Choroid plexus epithelial cell (primary cell): ENCODE data around the gene ESYT3.

Experiments used
- DNase-seq: peaks from one replicate; pipeline ENCODE4 v3.0.0-alpha.2; 2010; ENCODE audit warnings: low read depth
- H3K4me3 ChIP-seq: 2 replicates; pipeline ENCODE4 v1.5.1; 2011; ENCODE audit warnings: low read depth, mild to moderate bottlenecking, control low read depth, low read length, moderate library complexity
- CTCF ChIP-seq: conservative IDR thresholded peaks from 2 replicates; pipeline ENCODE4 v1.5.1; 2011; ENCODE audit warnings: low read depth, mild to moderate bottlenecking, control low read depth, inconsistent platforms, low read length, moderate library complexity

ESYT3 gene

GRCh38 chr3:138461246-138461645, 26.8 kb downstream of the ESYT3 start:
- TF ChIP-seq CTCF: no peak
- DNase-seq: no peak
- H3K4me3 ChIP-seq: no peak overlapping the region

- H3K4me3 ChIP-seq: no peak overlapping the region
- TF ChIP-seq CTCF: no peak
- DNase-seq: no peak
These were observed 27.5 kb downstream of the ESYT3 start for GRCh38 chr3:138461896-138462295.

GRCh38 chr3:138463724-138464490, 29.5 kb downstream of the ESYT3 start:
- no peak overlapping the region for H3K4me3 ChIP-seq
- no peak for DNase-seq
- TF ChIP-seq CTCF: no peak

- no peak overlapping the region for H3K4me3 ChIP-seq
- no peak for DNase-seq
- no peak for TF ChIP-seq CTCF
These were observed 30.1 kb downstream of the ESYT3 start for GRCh38 chr3:138464491-138464860.

- no peak overlapping the region for H3K4me3 ChIP-seq
- TF ChIP-seq CTCF: no peak
- no peak for DNase-seq
These were observed 31.0 kb downstream of the ESYT3 start for GRCh38 chr3:138465451-138465850.

- no peak for TF ChIP-seq CTCF
- no peak overlapping the region for H3K4me3 ChIP-seq
- no peak for DNase-seq
These were observed 31.5 kb downstream of the ESYT3 start for GRCh38 chr3:138465925-138466324.

GRCh38 chr3:138467931-138468330, 33.5 kb downstream of the ESYT3 start:
- TF ChIP-seq CTCF: no peak
- H3K4me3 ChIP-seq: no peak overlapping the region
- DNase-seq: no peak
